Mucosa of gallbladder (tissue), 1 donor: ENCODE measurements around the gene NKD2. TPM values are rescaled to one million over a fixed set of nuclear protein-coding genes. Genes with fewer than 3 reads are reported as not detected.

ENCODE experiments used
- DNase-seq: peaks from one replicate; pipeline ENCODE4 v3.0.0-alpha.2; 2020; ENCODE audit warnings: low spot score
- total RNA-seq: library from RNA; stranded (reverse); gene quantifications from one replicate; pipeline ENCODE4 v1.2.1, GENCODE V29; 2021
- donor health status: DM: no; HTN: no; CAD: no.

The NKD2 gene
- total RNA-seq, 1 donor from 2014 or later: 7.6 TPM

DNA sequence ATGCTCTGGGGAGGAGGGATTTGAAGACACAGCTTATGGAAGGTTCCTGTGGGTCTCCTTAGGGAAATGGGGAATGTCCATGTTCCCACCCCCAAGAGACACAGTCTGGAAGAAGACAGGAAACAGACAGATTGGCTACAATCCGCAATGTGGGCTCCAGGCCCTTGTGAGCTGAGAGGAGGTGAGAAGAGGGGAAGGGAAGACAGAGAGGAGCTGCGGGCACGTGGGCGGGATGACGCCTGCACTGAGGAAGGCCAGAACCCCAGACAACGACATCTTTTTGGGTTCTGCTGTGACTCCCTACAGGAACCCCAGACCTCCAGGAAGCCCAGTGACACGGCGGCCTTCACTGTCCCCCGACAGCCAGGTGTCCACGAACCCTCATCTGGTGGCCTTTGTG lies 29.9 kb upstream of the NKD2 start:
- no peak for DNase-seq

DNA sequence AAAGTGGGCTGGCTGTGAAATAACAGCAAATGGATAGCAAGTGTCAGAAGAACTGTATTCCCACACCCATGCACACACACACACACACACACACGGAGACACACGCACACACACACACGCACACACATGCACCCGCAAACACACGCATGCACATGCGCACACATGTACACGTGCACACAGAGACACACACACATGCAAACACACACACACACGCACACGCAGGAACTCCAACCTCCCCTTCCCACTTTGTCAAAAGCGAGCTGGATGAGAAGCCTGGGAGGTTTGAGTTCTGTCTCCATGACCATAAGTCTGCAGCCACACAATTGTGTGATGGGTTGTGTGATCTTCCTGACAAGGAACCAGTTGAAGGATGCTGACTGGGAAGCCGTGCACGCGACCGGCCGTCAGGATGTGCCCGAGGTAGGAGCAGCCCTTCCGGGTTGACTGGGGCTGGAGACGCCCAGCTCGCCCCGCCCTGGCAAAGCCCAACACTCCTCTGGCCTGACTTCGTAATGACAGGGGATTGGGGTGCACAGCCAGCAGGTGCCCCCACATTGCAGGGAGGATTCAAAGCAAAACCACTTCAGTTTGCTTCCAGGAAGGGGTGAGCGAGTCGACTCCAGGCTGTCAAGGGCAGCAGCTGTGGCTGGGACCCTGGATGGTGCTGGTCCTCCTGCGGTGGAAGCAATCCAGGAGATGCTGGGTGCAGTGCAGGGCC lies 29.3 kb upstream of the NKD2 start:
- no peak for DNase-seq

DNA sequence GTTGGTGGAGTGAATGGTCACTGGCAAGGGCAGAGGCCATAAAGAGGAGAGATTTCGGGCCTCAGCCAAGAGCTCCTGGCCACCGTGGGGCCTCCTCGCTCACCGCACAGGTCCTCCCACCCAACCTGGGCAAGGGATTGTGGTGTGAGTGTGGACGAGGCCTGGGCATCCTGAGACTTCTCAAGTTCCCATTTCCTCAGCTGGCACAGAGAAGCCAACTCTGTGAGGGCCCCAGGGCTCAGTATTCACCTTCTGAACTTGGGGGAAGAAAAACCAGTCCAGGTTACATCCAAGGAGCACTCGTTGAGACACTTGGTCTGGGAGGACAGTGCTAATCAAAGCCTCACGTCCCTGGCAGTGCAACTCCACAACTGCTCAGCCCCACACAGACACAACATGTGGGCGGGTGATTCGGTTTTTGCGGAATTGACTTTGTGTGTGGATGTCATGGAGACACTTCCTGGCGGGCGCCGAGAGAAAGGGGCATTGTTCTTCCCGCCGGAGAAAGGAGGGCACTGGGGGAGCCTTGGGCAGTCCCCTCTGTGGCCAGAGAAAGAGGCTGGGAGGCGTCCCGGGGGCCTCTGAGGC lies 28.5 kb upstream of the NKD2 start:
- DNase-seq: no peak

DNA sequence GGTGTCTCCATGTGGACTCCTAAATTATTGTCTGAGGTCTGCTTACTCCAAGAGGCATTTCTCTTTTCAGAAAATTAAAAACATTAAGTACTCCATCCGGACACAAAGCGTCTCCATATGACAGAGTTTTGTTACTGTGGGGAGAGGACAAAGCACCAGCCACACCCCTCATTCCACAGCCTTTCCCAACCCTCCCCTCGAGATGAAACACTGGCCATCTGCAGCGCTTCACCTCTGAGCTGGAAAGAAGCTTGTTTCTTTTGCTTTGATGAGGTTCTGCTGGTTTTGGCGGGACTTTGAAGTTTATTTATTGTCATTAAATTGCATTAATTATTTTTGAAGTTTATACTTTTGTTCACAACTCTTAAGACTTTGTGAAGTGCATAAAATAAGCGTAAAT lies 27.6 kb upstream of the NKD2 start:
- no peak for DNase-seq

DNA sequence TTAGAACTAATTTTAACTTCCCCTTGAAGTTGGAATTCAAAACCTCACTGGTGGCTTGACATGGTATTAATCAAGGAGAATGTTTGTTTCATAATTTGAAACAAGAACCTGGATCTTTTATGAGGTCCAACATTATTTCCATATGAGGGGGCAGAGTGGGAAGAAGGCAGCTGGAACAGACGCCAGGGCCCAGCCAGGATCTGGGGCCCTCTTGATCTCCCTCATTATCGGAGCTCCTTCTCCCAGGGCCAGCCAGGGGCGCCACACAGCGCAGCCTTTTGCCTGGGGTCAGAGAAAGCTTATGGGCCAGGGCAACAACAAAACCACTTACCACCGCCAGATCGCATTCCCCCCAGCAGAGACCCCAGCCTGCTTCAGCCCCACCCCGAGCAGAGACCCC lies 27.1 kb upstream of the NKD2 start:
- DNase-seq: no peak

- no peak for DNase-seq
Observed at GRCh38 chr5:982377-983237, 26.0 kb upstream of the NKD2 start.

- DNase-seq: no peak
Observed at GRCh38 chr5:983238-983524, 25.4 kb upstream of the NKD2 start.

- DNase-seq: no peak
Observed at GRCh38 chr5:983568-983967, 25.0 kb upstream of the NKD2 start.

DNA sequence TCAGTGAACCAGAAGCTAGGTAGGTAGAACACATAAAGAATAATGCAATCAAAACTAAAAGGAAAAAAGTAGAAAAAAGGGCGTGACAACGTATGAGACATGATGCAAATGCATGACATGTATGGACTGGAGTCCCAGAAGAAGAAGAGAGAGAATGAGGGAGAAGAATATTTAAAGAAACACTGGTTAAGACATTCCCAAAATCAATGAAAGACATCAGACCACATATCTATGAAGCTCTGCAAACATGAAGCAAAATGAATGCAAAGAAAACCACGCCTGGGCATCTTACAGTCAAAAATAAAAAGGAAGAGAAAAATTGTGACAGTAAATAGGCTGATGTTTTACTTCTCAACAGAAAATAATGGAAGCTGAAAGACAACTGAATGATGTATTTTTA lies 23.8 kb upstream of the NKD2 start:
- no peak for DNase-seq

GRCh38 chr5:987761-988160 lies 20.8 kb upstream of the NKD2 start:
- DNase-seq: no peak

DNA sequence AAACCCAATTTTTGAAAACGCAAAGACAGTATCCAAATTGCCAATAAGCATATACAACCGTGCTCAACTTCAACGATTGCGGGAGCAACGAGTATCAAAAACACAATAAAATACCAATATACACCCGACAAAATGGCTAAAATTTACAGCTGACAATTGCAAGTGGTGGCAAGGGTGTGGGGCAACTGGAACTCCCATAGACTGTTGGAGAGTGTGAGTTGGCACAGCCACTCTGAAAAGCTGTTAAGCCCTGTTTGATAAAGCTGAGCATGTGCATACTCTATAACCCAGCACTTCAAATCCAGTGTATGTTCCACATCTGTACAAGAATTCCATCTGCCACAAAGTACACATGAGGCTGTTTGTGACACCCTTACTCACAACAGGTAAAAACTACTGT lies 20.3 kb upstream of the NKD2 start:
- DNase-seq: no peak

- DNase-seq: no peak
Observed at GRCh38 chr5:989961-990530, 18.6 kb upstream of the NKD2 start.

DNA sequence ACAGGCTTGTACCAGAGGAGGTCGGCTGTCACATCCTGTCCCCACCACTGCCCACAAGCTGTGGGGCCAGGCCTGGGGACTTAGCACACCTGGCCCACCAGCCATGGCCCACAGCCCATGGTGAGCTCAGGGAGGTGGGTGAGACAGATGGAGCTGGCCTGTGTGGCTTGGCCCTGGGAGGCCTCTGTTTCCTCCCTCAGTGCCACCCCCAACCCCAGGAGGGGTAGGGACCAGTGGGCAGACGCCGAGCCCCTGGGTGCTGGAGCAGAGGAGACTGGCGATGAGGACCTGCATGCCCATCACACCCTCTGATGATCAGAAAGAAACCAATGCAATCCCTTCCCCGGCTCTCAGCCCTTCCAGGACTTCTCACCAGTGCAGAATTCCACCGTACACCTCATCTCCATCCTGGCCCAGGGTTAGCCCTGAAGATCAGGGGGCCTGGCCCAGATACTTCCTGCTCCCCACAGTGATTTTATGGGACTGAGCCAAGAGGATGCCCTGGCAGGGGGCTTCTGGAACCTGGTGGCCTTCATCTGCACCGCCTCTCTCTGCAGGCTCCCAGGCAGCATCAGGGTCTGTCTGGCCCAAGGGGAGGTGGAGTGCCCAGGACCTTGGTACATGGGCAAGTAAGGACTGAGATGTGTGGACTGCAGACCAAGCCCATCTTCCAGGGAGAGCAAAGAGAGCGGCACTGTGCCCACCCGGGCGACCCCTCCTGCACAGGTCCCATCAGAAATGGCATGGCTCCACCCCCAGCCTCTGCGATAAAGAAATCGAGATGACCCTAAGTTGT lies 16.9 kb upstream of the NKD2 start:
- no peak for DNase-seq

DNA sequence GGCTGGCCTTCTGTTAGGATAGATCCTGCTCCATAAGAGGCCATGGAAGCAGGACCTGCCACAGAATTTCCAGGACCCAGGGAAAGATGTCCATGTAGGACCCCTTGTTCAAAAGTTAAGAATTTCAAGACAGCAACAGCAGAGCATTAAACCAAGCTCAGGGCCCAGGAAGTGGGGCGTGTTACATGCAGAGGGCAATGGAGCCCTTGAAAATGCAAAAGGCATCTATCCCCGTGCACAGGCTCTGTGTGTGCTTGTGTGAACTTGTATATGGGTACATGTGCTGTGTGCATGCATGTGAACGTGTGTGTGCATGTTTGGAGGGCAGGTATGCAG lies 14.4 kb upstream of the NKD2 start:
- DNase-seq: no peak

GRCh38 chr5:994821-995220 lies 13.8 kb upstream of the NKD2 start:
- no peak for DNase-seq

DNA sequence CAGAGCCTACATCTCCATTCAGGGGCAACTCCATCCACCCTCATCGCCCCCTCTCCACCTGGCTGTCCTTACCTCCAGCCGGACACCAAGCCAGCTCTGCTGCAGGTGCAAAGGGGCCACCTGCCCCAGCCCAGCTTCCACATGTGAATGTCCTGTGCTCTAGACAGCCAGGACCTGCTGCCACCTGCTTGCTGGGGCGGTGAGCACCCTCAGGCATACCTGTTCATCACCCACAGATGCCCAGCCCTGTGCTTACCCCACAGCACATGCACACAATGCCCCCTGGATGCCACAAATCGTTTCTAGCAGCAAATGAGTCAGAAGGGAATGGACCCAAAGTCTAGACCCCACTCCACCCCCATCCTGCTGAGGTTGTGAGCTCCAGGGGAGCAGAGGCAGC lies 13.3 kb upstream of the NKD2 start:
- DNase-seq: no peak

DNA sequence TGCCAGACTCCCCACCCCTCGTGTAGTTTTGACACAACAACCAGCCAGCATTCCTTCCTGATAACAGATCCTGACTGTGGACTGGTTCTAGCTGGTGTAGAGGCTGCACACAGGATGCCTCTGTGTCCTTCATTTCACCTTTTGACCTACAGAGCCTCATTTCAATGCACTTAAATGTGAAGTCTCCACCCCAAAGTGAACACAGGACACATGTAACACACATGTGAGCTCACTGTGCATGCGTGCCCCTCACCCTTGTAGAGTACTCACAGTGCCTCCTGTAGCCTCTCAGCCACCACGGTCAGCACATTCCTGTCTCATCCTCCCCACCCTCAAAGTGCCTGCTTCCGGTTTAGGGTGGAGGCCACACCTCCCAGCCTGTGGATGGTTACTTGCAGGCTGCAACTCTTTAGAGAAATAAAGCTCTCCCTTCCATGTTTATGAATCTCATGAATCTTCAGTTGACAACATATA lies 11.6 kb upstream of the NKD2 start:
- no peak for DNase-seq

DNA sequence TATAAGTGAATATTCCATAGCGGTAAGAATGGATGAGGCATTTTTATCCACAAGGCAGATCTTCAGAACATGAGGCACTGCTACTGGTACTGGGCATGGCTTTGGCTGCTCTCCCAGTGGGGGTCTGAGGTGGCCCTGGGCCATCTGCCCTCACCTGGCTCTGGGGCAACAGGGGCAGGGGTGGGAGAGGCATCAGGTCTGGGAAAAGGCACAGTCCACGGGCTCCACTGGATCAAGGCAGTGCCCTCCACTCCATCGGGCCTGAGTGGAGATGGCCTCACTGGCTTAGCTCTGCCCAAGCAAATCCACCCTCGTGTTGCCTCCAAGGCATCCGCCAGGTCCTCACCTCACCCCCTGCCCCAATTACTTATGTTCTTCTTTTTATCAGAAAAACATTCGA lies 10.9 kb upstream of the NKD2 start:
- no peak for DNase-seq

DNA sequence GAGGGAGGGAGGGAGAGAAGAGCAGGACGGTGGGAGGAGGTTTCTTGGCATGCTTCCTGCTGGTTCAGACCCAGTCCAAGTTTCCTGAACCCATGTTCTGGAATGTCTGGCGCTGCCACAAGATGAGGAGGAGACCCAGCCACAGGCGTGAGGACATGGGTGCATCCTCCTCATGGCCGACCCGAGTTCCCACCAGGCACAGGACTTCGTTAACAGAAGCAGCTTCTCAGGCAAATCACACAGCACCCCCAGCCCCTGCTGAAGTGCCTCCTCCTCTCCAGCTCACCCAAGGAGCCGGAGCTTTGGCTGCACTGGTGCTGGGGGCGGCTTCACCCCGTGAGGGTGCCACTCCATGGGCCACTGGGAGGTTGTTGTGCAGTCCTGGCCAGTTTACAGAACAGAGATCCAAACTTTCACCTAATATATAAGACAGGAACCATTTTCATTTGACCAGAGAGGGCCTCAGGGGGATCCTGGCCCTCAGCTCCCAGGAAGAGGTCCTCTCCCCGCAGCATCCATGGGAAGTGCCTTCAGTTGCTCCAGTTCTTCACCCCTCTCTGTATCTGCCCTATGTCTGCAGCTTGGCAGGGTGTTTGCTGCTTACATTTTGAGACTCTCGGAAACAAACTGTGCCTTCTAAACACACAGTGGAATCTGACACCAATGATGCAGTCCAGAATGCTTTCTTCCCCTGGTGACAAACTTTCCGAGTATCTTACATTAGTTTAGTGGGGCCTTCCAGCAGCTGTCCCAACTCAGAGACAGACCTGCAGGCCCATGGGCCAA lies 10.2 kb upstream of the NKD2 start:
- peak; percentile 47 for DNase-seq

DNA sequence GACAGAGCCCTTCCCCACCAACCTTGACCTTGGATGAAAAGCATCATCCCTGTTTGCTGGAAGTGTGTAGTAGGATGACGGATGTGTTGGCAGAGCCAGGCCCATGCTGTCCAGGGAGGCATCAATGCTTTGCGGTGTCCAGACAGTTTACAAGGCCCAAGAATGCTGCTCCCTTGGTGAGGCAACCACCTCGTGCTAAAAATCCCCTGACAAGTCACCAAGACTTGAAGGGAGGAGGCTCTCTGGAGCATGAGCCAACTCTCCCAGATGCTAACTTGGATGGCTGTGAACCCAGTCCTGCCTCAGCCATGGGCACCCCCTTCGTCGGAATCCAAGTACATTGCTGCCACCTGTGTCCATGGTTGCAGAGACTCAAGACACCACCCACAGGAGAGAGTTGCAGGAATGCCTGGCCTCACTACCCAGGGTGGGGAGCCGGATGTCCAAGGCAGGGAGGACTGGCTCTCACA lies 9.5 kb upstream of the NKD2 start:
- DNase-seq: peak; percentile 51

GRCh38 chr5:999724-1000123 lies 8.9 kb upstream of the NKD2 start:
- DNase-seq: no peak
